LNCaP clone FGC (cell line): ENCODE measurements around the gene PHB1.

Experiments
- DNase-seq: peaks from one replicate; pipeline ENCODE4 v3.0.0-alpha.2; 2011; ENCODE audit warnings: low read depth
- H3K4me3 ChIP-seq: 2 replicates; pipeline ENCODE4 v1.5.1; 2011; ENCODE audit warnings: mild to moderate bottlenecking, low read depth, low read length, control low read depth
- CTCF ChIP-seq: IDR thresholded peaks from 2 replicates; pipeline ENCODE4 v1.5.1; 2012; ENCODE audit warnings: mild to moderate bottlenecking; ENCODE audit not compliant: control insufficient read depth, insufficient read depth; ENCODE audit errors: extremely low read depth

The PHB1 gene

GRCh38 chr17:49456183-49456965 is 41.7 kb upstream of the PHB1 start:
- DNase-seq, result no peak
- TF ChIP-seq CTCF, result no peak
- no peak overlapping the region for H3K4me3 ChIP-seq

- TF ChIP-seq CTCF, result no peak
- no peak overlapping the region for H3K4me3 ChIP-seq
- no peak for DNase-seq
Observed at GRCh38 chr17:49455272-49455861, 40.7 kb upstream of the PHB1 start.

- no peak overlapping the region for H3K4me3 ChIP-seq
- TF ChIP-seq CTCF, result no peak
- no peak for DNase-seq
Observed at GRCh38 chr17:49454050-49454449, 39.4 kb upstream of the PHB1 start.

GRCh38 chr17:49452661-49453060 is 38.0 kb upstream of the PHB1 start:
- DNase-seq, result no peak
- no peak for TF ChIP-seq CTCF
- H3K4me3 ChIP-seq, result no peak overlapping the region

- DNase-seq, result no peak
- H3K4me3 ChIP-seq, result no peak overlapping the region
- TF ChIP-seq CTCF, result no peak
Observed at GRCh38 chr17:49452201-49452600, 37.5 kb upstream of the PHB1 start.

GRCh38 chr17:49450735-49451134 is 36.1 kb upstream of the PHB1 start:
- no peak for TF ChIP-seq CTCF
- no peak for DNase-seq
- H3K4me3 ChIP-seq, result no peak overlapping the region
